B cell (primary cell): Measurements from ENCODE around the gene RPS18.
"Not testable (repeated sequence)": the region's sequence is repeated elsewhere in the genome, so short reads cannot be mapped to it uniquely, and the experiment has no call there.

ENCODE experiments used
- EZH2 ChIP-seq: IDR thresholded peaks from 2 replicates; pipeline ENCODE4 v1.6.1; 2012; ENCODE audit warnings: borderline replicate concordance, low read depth, mild to moderate bottlenecking, moderate library complexity, low read length; ENCODE audit not compliant: insufficient read depth, poor library complexity, severe bottlenecking
- TF ChIP-seq, protein P1 (sequence below): fragments of 200-600 bp; IDR thresholded peaks from one replicate; pipeline ENCODE4 v1.8.0; 2022; ENCODE audit warnings: antibody characterized with exemption, mild to moderate bottlenecking

DNA sequence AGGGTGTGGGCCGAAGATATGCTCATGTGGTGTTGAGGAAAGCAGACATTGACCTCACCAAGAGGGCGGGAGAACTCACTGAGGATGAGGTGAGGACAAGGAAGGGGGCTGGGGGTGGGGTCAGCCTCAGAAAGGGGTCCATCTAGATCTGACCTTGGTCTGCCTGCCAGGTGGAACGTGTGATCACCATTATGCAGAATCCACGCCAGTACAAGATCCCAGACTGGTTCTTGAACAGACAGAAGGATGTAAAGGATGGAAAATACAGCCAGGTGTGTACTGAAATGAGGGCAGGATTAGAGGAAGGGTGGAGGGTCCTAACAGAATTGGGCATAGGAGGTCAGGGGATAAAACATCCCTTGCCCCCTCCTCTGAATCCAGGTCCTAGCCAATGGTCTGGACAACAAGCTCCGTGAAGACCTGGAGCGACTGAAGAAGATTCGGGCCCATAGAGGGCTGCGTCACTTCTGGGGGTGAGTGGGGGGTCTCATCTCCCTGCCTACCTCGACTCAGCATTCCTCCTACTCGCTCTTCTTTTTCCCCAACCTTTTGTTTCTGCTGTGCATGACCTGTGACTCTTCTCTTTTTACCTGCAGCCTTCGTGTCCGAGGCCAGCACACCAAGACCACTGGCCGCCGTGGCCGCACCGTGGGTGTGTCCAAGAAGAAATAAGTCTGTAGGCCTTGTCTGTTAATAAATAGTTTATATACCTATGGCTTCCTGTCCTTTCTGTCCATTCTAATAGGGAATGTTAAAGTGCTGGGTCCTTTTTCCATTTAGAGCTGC, 4.1 kb downstream of the RPS18 start:
- TF ChIP-seq, protein P1, sequence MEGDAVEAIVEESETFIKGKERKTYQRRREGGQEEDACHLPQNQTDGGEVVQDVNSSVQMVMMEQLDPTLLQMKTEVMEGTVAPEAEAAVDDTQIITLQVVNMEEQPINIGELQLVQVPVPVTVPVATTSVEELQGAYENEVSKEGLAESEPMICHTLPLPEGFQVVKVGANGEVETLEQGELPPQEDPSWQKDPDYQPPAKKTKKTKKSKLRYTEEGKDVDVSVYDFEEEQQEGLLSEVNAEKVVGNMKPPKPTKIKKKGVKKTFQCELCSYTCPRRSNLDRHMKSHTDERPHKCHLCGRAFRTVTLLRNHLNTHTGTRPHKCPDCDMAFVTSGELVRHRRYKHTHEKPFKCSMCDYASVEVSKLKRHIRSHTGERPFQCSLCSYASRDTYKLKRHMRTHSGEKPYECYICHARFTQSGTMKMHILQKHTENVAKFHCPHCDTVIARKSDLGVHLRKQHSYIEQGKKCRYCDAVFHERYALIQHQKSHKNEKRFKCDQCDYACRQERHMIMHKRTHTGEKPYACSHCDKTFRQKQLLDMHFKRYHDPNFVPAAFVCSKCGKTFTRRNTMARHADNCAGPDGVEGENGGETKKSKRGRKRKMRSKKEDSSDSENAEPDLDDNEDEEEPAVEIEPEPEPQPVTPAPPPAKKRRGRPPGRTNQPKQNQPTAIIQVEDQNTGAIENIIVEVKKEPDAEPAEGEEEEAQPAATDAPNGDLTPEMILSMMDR: not testable (repeated sequence)
- not testable (repeated sequence) for TF ChIP-seq EZH2
